WERI-Rb-1 (cell line): ENCODE data around the gene ADARB2.

Experiments used
- DNase-seq: peaks from one replicate; pipeline ENCODE4 v3.0.0-alpha.2; 2020
- H3K27ac ChIP-seq: fragments of 250-450 bp; sonication (Bioruptor Pico); 2 replicates; pipeline ENCODE4 v1.5.1; 2020; ENCODE audit warnings: mild to moderate bottlenecking, moderate library complexity
- H3K27me3 ChIP-seq: fragments of 250-450 bp; sonication (Bioruptor Pico); 2 replicates; pipeline ENCODE4 v1.5.1; 2021; ENCODE audit warnings: mild to moderate bottlenecking, low read depth, moderate library complexity; ENCODE audit not compliant: insufficient read depth, severe bottlenecking
- H3K36me3 ChIP-seq: fragments of 250-450 bp; sonication (Bioruptor Pico); 2 replicates; pipeline ENCODE4 v1.5.1; 2020; ENCODE audit warnings: mild to moderate bottlenecking, moderate library complexity
- H3K4me3 ChIP-seq: 2 replicates; pipeline ENCODE4 v1.5.1; 2011; ENCODE audit warnings: low read depth, mild to moderate bottlenecking, control low read depth, low read length
- H3K9me3 ChIP-seq: fragments of 250-450 bp; sonication (Bioruptor Pico); 2 replicates; pipeline ENCODE4 v1.5.1; 2021; ENCODE audit warnings: mild to moderate bottlenecking, moderate library complexity; ENCODE audit not compliant: severe bottlenecking
- CTCF ChIP-seq: IDR thresholded peaks from 2 replicates; pipeline ENCODE4 v1.5.1; 2011; ENCODE audit warnings: low read depth, mild to moderate bottlenecking, control low read depth, inconsistent platforms, low read length

The ADARB2 gene

GRCh38 chr10:1240341-1240775 lies 497.0 kb downstream of the ADARB2 start:
- Histone ChIP-seq H3K27me3 (peaks cover 15% of the 10 kb centered on the region), H3K4me3 (no peak overlapping the region), H3K9me3 (no peaks in the 10 kb centered on the region), H3K27ac (no peak overlapping the region), H3K36me3 (no peaks in the 10 kb centered on the region)
- DNase-seq, result no peak
- no peak for TF ChIP-seq CTCF

- H3K36me3 ChIP-seq, result no peaks in the 10 kb centered on the region
- no peak for DNase-seq
- H3K27me3 ChIP-seq, result peaks cover 8% of the 10 kb centered on the region
- TF ChIP-seq CTCF, result no peak
- no peak overlapping the region for H3K4me3 ChIP-seq
- no peaks in the 10 kb centered on the region for H3K9me3 ChIP-seq
- H3K27ac ChIP-seq, result no peak overlapping the region
These were observed 504.3 kb downstream of the ADARB2 start for GRCh38 chr10:1233031-1233430.

GRCh38 chr10:1232164-1232911 lies 505.0 kb downstream of the ADARB2 start:
- DNase-seq, result no peak
- Histone ChIP-seq H3K27ac (no peak overlapping the region), H3K9me3 (no peaks in the 10 kb centered on the region), H3K27me3 (peaks cover 15% of the 10 kb centered on the region), H3K36me3 (no peaks in the 10 kb centered on the region), H3K4me3 (no peak overlapping the region)
- no peak for TF ChIP-seq CTCF

GRCh38 chr10:1230592-1231275 lies 506.6 kb downstream of the ADARB2 start:
- H3K9me3 ChIP-seq, result no peaks in the 10 kb centered on the region

GRCh38 chr10:1230138-1230537 lies 507.2 kb downstream of the ADARB2 start:
- no peak for DNase-seq
- H3K36me3 ChIP-seq, result no peaks in the 10 kb centered on the region
- H3K9me3 ChIP-seq, result no peaks in the 10 kb centered on the region
- no peak overlapping the region for H3K27ac ChIP-seq
- H3K27me3 ChIP-seq, result peaks cover 15% of the 10 kb centered on the region
- no peak overlapping the region for H3K4me3 ChIP-seq
- no peak for TF ChIP-seq CTCF

More at GRCh38 chr10:1230592-1231275, 506.6 kb downstream of the ADARB2 start:
- Histone ChIP-seq H3K36me3 (no peaks in the 10 kb centered on the region), H3K4me3 (no peak overlapping the region), H3K27ac (no peak overlapping the region), H3K27me3 (peaks cover 15% of the 10 kb centered on the region)
- no peak for TF ChIP-seq CTCF
- no peak for DNase-seq
